Measurements from ENCODE around the gene LSS.

The LSS gene

DNA sequence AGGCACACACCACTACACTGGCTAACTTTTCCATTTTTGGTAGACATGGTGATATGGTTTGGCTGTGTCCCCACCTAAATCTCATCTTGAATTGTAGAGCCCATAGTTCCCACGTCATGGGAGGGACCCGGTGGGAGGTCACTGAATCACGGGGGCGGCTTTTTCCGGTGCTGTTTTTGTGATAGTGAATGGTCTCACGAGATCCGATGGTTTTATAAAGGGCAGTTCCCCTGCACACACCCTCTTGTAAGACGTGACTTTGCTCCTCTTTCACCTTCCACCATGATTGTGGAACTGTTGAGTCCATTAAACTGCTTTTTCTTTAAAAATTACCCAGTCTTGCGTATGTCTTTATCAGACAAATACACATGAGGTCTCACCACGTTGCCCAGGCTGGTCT is 71.9 kb downstream of the LSS start:
- no peak for DNase-seq (ENCODE audit: insufficient read length, low spot score)
- FAIRE-seq, result no peak

DNA sequence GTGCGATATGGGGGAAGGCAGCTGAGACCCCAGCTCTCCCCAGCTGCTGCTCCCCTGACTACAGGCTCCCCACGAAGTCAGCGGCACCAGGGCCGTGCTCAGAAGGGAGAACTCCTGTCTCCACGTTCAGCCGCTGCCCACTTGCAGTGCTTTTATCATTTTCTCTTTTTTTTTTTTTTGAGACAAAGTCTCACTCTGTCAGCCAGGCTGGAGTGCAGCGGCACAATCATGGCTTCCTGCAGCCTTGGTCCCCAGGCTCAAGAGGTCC is 72.3 kb downstream of the LSS start:
- TF ChIP-seq POU2F2 (IDR thresholded peaks at IDR 0.05; ENCODE audit: low read depth, low read length) (no peak), SPI1 (IDR thresholded peaks at IDR 0.05; ENCODE audit: low read depth, low read length) (no peak), POLR2AphosphoS5 (IDR thresholded peaks at IDR 0.05; ENCODE audit: low read depth, low read length) (no peak), PAX5 (IDR thresholded peaks at IDR 0.05; ENCODE audit: insufficient read depth, low read length, severe bottlenecking) (no peak), TAF1 (IDR thresholded peaks at IDR 0.05; ENCODE audit: low read depth, low read length) (no peak), POLR2A (IDR thresholded peaks at IDR 0.05; ENCODE audit: low read depth, low read length) (no peak)
- DNase-seq (ENCODE audit: insufficient read length, low spot score) (no peak), FAIRE-seq (no peak)

More for the DNA sequence above, 71.9 kb downstream of the LSS start:
- TF ChIP-seq POLR2AphosphoS5 (IDR thresholded peaks at IDR 0.05; ENCODE audit: low read depth, low read length) (no peak), SPI1 (IDR thresholded peaks at IDR 0.05; ENCODE audit: low read depth, low read length) (no peak), PAX5 (IDR thresholded peaks at IDR 0.05; ENCODE audit: insufficient read depth, low read length, severe bottlenecking) (no peak), TAF1 (IDR thresholded peaks at IDR 0.05; ENCODE audit: low read depth, low read length) (no peak), POLR2A (IDR thresholded peaks at IDR 0.05; ENCODE audit: low read depth, low read length) (no peak), POU2F2 (IDR thresholded peaks at IDR 0.05; ENCODE audit: low read depth, low read length) (no peak)

DNA sequence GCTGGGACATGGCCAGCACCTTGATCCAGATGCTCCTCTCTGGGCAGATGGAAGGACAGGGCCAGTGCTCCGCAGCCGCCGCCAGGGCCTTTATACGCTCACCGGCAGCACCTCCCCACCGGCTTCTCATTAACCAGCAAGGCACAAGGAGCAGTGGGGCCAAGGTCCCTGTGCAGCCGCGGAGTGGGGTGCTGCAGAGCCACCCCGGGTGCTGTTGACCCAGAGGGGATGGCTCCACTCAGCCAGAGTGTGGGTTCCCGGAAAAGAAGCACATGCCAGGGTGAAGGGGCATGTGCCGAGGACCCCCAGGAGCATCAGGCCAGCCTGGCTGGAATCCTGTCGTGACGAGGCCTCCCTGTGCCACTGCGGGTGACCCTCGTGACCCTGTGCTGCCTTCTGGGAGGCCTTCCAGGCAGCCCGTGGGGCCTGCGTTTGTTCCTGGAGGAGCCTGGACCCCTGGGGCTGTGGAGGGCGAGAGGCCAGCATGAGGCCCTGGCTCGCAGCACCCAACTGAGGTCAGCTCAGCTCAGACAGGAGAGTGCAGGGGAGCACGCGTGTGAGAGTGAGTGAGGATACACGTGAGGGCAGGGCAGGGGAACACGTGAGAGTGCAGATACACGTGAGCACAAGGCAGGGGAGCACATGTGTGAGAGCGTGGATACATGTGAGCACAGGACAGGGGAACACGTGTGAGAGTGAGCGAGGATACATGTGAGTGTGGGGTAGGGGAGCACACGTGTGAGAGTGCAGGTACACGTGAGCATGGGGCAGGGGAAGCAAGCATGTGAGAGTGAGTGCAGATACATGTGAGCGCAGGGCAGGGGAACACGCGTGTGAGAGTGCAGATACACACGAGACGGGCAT is 72.8 kb downstream of the LSS start, which contains the start of gene FTCD:
FTCD (minus strand) TSS at position 66 of the 864 bp plus-strand sequence; CDS start at position 10, 56 bp downstream.
- DNase-seq (ENCODE audit: insufficient read length, low spot score) (no peak), FAIRE-seq (no peak)
- no peak for TF ChIP-seq POLR2AphosphoS5 (IDR thresholded peaks at IDR 0.05; ENCODE audit: low read depth, low read length)
- TF ChIP-seq TAF1 (IDR thresholded peaks at IDR 0.05; ENCODE audit: low read depth, low read length), result no peak
- no peak for TF ChIP-seq PAX5 (IDR thresholded peaks at IDR 0.05; ENCODE audit: insufficient read depth, low read length, severe bottlenecking)
- TF ChIP-seq SPI1 (IDR thresholded peaks at IDR 0.05; ENCODE audit: low read depth, low read length), result no peak
- TF ChIP-seq POU2F2 (IDR thresholded peaks at IDR 0.05; ENCODE audit: low read depth, low read length), result no peak
- TF ChIP-seq POLR2A (IDR thresholded peaks at IDR 0.05; ENCODE audit: low read depth, low read length), result no peak

- no peak for FAIRE-seq
Measured at GRCh38 chr21:46154955-46155513, 73.5 kb downstream of the LSS start.

DNA sequence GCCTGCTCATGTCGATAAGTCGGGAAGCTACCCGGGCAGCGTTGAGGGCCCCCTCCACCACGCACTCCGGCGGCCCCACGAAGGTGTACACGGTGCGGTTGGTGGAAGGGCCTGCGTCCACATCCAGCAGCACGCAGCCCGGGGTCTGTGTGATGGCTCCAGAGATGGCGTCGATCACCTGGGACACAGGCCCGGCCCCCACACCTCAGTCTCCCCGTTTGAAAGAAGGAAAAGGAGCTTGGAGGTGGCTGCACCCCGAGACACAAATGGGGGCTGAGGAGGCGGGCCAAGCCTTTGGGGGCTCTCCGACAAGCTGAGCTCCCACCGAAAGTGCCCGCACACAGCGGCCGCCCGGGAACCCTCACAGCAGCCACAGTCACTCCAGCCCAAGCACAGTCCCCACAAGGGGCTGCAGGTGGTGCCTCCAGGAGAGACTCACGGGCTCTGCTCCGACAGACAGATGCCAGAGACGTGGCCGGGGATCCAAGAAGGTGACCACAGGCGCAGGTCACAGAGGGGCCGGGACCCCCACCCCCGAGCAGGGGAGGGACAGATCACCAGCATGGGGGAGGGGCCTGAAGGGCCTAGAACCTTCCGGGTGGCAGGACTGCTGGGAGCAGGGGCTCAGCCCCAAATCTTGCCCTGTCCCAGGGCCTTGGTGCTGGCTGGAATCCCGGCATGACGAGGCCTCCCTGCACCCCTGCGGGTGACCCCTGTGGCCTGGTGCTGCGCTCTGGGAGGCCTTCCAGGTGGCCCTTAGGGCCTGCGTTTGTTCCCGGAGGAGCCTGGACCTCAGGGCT is 74.2 kb downstream of the LSS start:
- DNase-seq (ENCODE audit: insufficient read length, low spot score) (no peak), FAIRE-seq (no peak)
- TF ChIP-seq TAF1 (IDR thresholded peaks at IDR 0.05; ENCODE audit: low read depth, low read length), result no peak
- no peak for TF ChIP-seq POLR2A (IDR thresholded peaks at IDR 0.05; ENCODE audit: low read depth, low read length)
- TF ChIP-seq POLR2AphosphoS5 (IDR thresholded peaks at IDR 0.05; ENCODE audit: low read depth, low read length), result no peak
- TF ChIP-seq POU2F2 (IDR thresholded peaks at IDR 0.05; ENCODE audit: low read depth, low read length), result no peak
- TF ChIP-seq PAX5 (IDR thresholded peaks at IDR 0.05; ENCODE audit: insufficient read depth, low read length, severe bottlenecking), result no peak
- no peak for TF ChIP-seq SPI1 (IDR thresholded peaks at IDR 0.05; ENCODE audit: low read depth, low read length)

More at GRCh38 chr21:46154955-46155513, 73.5 kb downstream of the LSS start:
- no peak for DNase-seq (ENCODE audit: insufficient read length, low spot score)
- TF ChIP-seq SPI1 (IDR thresholded peaks at IDR 0.05; ENCODE audit: low read depth, low read length) (no peak), TAF1 (IDR thresholded peaks at IDR 0.05; ENCODE audit: low read depth, low read length) (no peak), PAX5 (IDR thresholded peaks at IDR 0.05; ENCODE audit: insufficient read depth, low read length, severe bottlenecking) (no peak), POLR2AphosphoS5 (IDR thresholded peaks at IDR 0.05; ENCODE audit: low read depth, low read length) (no peak), POU2F2 (IDR thresholded peaks at IDR 0.05; ENCODE audit: low read depth, low read length) (no peak), POLR2A (IDR thresholded peaks at IDR 0.05; ENCODE audit: low read depth, low read length) (no peak)

DNA sequence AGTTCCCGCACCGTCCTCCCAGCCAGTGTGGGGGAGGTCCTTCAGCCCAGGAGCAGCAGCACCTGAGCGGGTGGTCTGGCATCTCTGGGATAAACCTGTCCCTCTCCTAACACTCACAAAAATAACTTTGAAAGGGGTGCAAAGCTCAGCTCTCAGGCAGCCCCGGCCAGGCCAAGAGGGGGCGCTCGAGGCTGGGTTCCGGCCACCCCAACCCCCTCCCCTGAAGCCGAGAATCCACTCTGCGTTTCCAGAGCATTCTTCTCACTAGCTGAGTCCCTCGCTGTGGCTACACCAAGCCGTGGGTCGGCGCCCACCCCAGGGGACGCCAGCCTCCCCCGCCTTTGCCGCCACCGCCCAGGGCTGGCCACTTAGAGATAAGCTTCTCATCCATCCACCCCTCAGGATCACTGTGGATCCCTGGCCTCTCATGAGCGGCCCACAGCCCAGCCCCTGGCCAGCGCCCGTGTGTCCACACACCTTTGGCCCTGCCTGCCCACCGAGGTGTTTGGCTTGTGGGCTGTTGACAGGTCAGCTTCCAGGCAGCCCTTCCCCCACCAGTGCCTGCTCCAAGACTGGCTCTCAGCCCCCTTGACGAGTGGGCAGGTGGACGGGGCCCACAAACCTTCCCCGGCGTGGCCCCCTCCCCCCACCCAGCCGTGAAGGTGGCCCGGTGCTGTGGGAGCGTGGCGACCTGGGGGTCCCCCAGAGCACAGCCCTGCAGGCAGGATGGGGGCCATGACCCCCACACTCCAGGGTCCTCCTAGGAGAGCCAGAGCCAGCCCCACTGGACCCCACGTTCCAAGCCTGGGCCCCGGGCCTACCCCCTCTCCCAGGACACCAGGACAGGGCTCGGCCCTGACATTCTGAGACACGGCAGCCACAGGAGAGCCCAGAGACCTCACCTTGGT is 75.1 kb downstream of the LSS start:
- no peak for TF ChIP-seq POLR2A (IDR thresholded peaks at IDR 0.05; ENCODE audit: low read depth, low read length)
- no peak for TF ChIP-seq PAX5 (IDR thresholded peaks at IDR 0.05; ENCODE audit: insufficient read depth, low read length, severe bottlenecking)
- TF ChIP-seq POU2F2 (IDR thresholded peaks at IDR 0.05; ENCODE audit: low read depth, low read length), result no peak
- TF ChIP-seq SPI1 (IDR thresholded peaks at IDR 0.05; ENCODE audit: low read depth, low read length), result no peak
- no peak for TF ChIP-seq TAF1 (IDR thresholded peaks at IDR 0.05; ENCODE audit: low read depth, low read length)
- no peak for TF ChIP-seq POLR2AphosphoS5 (IDR thresholded peaks at IDR 0.05; ENCODE audit: low read depth, low read length)
- DNase-seq (ENCODE audit: insufficient read length, low spot score), result peak; percentile 83
- FAIRE-seq, result no peak

GRCh38 chr21:46152927-46153246 is 75.7 kb downstream of the LSS start:
- DNase-seq (ENCODE audit: insufficient read length, low spot score), result no peak
- TF ChIP-seq PAX5 (IDR thresholded peaks at IDR 0.05; ENCODE audit: insufficient read depth, low read length, severe bottlenecking), result no peak
- TF ChIP-seq POLR2AphosphoS5 (IDR thresholded peaks at IDR 0.05; ENCODE audit: low read depth, low read length), result no peak
- TF ChIP-seq POU2F2 (IDR thresholded peaks at IDR 0.05; ENCODE audit: low read depth, low read length), result no peak
- TF ChIP-seq POLR2A (IDR thresholded peaks at IDR 0.05; ENCODE audit: low read depth, low read length), result no peak
- no peak for TF ChIP-seq SPI1 (IDR thresholded peaks at IDR 0.05; ENCODE audit: low read depth, low read length)
- TF ChIP-seq TAF1 (IDR thresholded peaks at IDR 0.05; ENCODE audit: low read depth, low read length), result no peak
- FAIRE-seq, result no peak

All from GM12891 (cell line).